Activated CD4-positive, alpha-beta T cell treated with anti-CD3 and anti-CD28 coated beads, Interleukin-2, amount 10 ng/mL, durations not matched to agents 24 days and 14 days (primary cell): Measurements from ENCODE around the gene CCT5. TPM values are rescaled to one million over a fixed set of nuclear protein-coding genes. Genes with fewer than 3 reads are reported as not detected.
"Not testable (repeated sequence)": the region's sequence is repeated elsewhere in the genome, so short reads cannot be mapped to it uniquely, and the experiment has no call there.

Source experiments
- DNase-seq: peaks from one replicate; pipeline ENCODE4 v3.0.0; 2022
- H3K27ac Mint-ChIP-seq: one replicate; pipeline ENCODE4 v1.8.0; 2022; ENCODE audit warnings: mild to moderate bottlenecking, mixed read lengths
- H3K27me3 Mint-ChIP-seq: one replicate; pipeline ENCODE4 v1.8.0; 2022; ENCODE audit warnings: mixed read lengths
- H3K36me3 Mint-ChIP-seq: one replicate; pipeline ENCODE4 v1.8.0; 2022; ENCODE audit warnings: low read depth, mild to moderate bottlenecking, mixed read lengths
- H3K4me1 Mint-ChIP-seq: one replicate; pipeline ENCODE4 v1.8.0; 2021; ENCODE audit warnings: mixed read lengths
- H3K4me3 Mint-ChIP-seq: one replicate; pipeline ENCODE4 v1.8.0; 2022; ENCODE audit warnings: mild to moderate bottlenecking, moderate library complexity, mixed read lengths
- H3K9me3 Mint-ChIP-seq: one replicate; pipeline ENCODE4 v1.8.0; 2021; ENCODE audit warnings: mixed read lengths
- intact Hi-C: fragments of 100-400 bp; cut with micrococcal nuclease; formaldehyde crosslinking; loops from one replicate; pipeline ENCODE4 v1.15.1; 2023
- total RNA-seq: library from RNA; stranded (reverse); gene quantifications from 2 replicates; pipeline ENCODE4 v1.2.3, GENCODE V29; 2022

Gene CCT5
- total RNA-seq, 1 donor from 2014 or later: 566 TPM

DNA sequence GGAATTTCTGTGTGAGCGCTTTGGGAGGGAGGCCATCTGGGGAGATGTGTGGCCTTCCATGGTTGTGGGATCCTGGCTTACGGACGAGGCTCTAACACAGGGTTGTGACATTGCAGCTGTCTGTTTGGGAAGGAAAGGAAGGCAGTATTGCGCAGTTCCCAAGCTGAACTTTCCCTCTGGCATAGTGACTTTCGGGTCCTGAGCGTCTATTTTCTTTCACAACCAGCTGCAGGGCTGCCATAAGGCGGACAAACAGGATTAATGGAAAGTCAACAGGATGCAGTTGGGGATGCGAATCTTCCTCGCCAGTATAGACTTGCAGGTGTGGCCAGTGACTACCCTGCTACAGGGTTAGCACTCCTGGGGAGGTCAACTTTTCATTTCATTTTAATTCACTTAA, 25.9 kb downstream of the CCT5 start:
- Mint-ChIP-seq H3K27ac (no peak overlapping the region), H3K9me3 (no peaks in the 10 kb centered on the region), H3K4me3 (no peak overlapping the region), H3K4me1 (peaks cover 17% of the 10 kb centered on the region), H3K36me3 (no peaks in the 10 kb centered on the region), H3K27me3 (peaks cover 17% of the 10 kb centered on the region)
- intact Hi-C loops: no loop called here
- DNase-seq: no peak

DNA sequence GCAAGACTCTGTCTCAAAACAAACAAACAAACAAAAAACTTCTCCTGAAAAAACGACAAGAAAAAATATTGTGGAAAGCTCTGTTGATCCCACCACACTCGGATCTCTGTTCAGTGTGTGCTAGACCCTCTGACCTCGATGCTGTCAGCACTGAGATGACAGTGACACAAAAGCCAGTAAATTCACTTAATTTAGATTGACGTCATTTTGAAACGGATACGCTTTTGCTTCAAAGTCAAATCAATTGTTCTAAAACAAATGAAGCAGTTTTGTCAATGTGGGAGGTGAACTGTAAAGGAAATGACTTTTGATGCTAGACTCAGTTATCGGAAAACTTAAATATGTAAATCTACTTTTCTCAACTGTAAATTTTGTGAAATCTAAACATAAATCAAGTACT, 26.6 kb downstream of the CCT5 start:
- Mint-ChIP-seq H3K27ac (no peak overlapping the region), H3K4me1 (peaks cover 17% of the 10 kb centered on the region), H3K4me3 (no peak overlapping the region), H3K36me3 (no peaks in the 10 kb centered on the region), H3K9me3 (no peaks in the 10 kb centered on the region), H3K27me3 (peaks cover 14% of the 10 kb centered on the region)
- intact Hi-C loops: no loop called here
- no peak for DNase-seq

DNA sequence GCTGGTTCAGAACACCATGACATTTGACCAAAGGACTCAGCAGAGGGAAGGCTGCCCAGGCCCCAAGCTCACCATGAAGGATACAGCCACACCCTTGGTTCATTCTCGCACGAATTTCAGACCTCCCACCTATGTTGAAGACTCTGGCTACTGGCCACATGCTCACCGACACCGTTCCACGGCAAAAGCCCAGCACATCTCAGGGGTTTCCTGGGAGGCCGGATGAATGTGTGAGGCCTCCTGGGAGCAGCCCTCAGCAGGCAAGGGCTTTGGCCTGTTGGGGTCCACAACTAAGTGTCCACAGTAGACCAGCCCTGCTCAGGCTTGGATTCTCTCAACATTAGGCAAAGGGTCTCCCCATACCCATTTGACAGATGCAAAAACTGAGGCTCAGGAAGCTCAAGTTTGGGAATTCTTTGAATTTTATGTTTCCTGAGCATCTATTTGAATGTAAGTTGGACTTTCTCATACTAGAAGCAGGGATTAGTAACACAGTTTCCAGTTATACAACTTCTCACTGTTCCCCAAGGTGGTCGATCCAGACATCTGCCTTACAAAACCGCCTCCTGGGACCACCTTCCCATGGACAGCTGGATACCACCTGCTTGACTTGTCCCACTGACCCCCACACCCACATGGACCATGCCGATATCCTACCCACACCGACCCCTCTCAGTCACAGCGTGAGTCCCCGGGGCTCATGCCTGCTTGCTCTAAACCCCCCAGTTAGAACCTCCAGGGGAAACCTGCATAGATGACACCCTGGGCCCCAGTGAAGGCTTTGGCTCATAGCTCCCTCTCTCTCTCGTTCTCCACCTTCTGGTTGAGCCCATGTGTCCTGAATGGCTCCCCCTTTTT, 27.9 kb downstream of the CCT5 start:
- H3K9me3 Mint-ChIP-seq: no peaks in the 10 kb centered on the region
- H3K4me3 Mint-ChIP-seq: no peak overlapping the region
- H3K27me3 Mint-ChIP-seq: peaks cover 14% of the 10 kb centered on the region
- intact Hi-C loops: no loop called here
- H3K27ac Mint-ChIP-seq: no peak overlapping the region
- DNase-seq: no peak
- H3K4me1 Mint-ChIP-seq: peaks cover 12% of the 10 kb centered on the region
- H3K36me3 Mint-ChIP-seq: no peaks in the 10 kb centered on the region

DNA sequence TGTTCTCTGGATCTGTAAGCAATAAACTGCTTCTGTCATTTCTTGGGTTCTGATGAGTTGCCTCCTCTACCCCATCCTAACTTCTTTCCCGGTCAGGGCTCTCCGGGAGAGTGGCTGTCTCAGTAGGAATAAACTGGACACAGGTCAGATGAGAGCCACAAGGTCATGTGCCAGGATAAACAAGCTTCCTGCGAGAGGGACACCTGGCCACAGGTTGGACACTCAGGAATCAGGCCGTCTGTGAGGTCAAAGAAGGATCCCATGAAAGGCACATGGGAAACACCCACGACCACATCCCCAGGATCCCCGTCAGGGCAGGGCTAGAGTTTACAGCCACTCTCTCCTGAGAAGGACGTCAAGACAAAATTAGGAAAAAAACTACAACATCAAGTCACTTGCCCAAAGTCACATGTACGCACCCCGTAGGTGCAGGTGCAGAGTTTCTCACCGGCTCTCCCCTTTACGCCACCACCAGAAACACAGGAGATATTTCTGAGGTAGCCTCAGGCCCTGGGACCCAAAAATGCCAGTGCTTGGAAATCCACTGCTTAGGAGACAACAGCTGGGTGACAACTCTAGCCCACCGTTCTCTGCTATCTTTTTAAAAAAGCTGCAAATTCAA, 28.7 kb downstream of the CCT5 start:
- H3K27ac Mint-ChIP-seq: no peak overlapping the region
- H3K9me3 Mint-ChIP-seq: no peaks in the 10 kb centered on the region
- intact Hi-C loops: no loop called here
- H3K4me3 Mint-ChIP-seq: no peak overlapping the region
- H3K4me1 Mint-ChIP-seq: peaks cover 13% of the 10 kb centered on the region
- DNase-seq: no peak
- H3K36me3 Mint-ChIP-seq: no peaks in the 10 kb centered on the region
- peaks cover 14% of the 10 kb centered on the region for H3K27me3 Mint-ChIP-seq

DNA sequence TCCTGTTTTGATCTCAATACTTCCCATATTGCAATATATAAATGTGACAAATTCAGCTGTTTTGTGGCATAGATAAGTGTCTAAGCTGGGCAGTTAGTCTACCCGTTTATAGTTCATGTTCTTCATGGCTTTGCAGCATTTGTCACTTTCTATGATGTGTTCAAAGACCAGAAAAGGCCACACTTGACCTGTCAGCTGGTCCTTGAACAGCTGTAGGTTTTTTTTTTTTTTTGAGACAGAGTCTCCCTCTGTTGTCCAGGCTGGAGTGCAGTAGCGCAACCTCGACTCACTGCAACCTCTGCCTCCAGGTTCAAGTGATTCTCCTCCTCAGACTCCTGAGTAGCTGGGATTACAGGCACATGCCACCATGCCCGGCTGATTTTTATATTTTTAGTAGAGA, 29.2 kb downstream of the CCT5 start:
- Mint-ChIP-seq H3K4me3 (no peak overlapping the region), H3K27ac (no peak overlapping the region), H3K4me1 (peaks cover 15% of the 10 kb centered on the region), H3K36me3 (no peaks in the 10 kb centered on the region), H3K9me3 (no peaks in the 10 kb centered on the region), H3K27me3 (peaks cover 13% of the 10 kb centered on the region)
- intact Hi-C loops: no loop called here
- DNase-seq: no peak

DNA sequence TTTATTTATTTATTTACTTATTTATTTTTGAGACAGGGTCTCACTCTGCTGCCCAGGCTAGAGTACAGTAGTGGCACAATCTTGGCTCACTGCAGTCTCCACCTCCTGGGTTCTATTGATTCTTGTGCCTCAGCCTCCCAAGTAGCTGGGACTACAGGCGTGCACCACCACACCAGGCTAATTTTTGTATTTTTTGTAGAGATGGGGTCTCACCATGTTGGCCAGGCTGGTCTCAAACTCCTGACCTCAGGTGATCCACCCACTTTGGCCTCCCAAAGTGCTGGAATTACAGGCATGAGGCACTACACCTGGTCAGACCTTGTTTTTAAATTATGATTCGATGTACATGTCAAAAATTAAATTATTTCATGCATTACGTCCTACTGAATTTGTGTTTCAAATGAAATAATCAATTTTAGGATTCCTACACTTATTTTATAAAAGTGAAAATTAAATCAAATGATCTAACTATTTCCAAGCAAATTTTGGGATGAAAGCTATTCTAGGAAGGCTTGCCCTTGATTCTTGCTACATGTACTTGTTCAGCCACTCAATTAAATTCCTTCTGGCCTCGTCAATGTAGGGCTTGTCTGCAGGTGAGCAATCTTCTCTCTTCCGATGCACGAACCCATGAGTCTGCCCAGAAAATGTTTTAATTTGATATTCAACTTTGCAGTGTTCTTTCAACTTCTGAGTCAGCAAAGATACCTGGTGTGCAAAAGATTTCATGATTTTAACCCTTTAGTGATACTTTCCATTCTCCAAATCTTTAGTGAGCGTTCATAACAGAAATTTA, 30.0 kb downstream of the CCT5 start:
- peaks cover 14% of the 10 kb centered on the region for H3K4me1 Mint-ChIP-seq
- H3K4me3 Mint-ChIP-seq: no peak overlapping the region
- intact Hi-C loops: loop anchor here (5.0 kb wide), 1 partner anchor 162 kb away; the partner anchor contains the start of gene ROPN1L
- DNase-seq: no peak
- no peaks in the 10 kb centered on the region for H3K36me3 Mint-ChIP-seq
- no peaks in the 10 kb centered on the region for H3K9me3 Mint-ChIP-seq
- H3K27me3 Mint-ChIP-seq: peaks cover 13% of the 10 kb centered on the region
- H3K27ac Mint-ChIP-seq: no peak overlapping the region

DNA sequence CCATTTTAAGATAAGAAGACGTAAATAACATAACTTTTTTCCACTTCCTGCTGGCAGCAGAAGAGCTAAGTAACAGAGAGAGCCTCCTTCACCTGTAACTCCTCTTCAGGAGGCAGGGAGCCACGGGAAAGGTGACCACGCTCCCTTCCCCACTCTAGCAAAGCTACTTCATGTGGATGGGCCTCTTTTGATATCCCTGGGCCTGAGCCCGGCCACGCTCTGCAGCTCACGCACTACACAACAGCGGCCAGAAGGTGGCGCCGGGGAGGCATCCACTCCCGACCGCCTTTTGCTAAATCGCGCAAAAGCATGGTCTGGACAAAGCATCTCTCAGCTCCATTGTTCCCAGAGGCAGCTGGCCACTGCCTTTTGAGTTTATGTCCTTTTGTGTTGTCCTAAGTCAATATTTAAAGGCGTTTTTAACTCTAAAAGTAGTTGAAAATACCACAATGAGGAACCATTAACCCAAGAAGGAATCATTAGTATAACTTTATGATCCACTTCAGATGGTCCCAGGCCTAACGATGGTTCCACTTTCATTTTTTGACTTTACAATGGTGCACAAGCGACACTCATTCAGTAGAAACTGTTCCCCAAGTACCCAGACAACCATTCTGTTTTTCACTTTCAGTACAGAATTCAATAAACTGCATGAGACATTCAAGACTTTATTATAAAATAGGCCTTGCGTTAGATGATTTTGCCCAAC, 34.0 kb downstream of the CCT5 start:
- H3K36me3 Mint-ChIP-seq: no peaks in the 10 kb centered on the region
- DNase-seq: peak; percentile 93
- H3K27ac Mint-ChIP-seq: no peak overlapping the region
- H3K27me3 Mint-ChIP-seq: peaks cover 2% of the 10 kb centered on the region
- H3K4me3 Mint-ChIP-seq: no peak overlapping the region
- intact Hi-C loops: loop anchor here (1.0 to 5.0 kb wide), 4 partner anchors 80 to 344 kb away; partner anchors contain the start of gene ROPN1L
- peaks cover 7% of the 10 kb centered on the region for H3K4me1 Mint-ChIP-seq
- no peaks in the 10 kb centered on the region for H3K9me3 Mint-ChIP-seq

DNA sequence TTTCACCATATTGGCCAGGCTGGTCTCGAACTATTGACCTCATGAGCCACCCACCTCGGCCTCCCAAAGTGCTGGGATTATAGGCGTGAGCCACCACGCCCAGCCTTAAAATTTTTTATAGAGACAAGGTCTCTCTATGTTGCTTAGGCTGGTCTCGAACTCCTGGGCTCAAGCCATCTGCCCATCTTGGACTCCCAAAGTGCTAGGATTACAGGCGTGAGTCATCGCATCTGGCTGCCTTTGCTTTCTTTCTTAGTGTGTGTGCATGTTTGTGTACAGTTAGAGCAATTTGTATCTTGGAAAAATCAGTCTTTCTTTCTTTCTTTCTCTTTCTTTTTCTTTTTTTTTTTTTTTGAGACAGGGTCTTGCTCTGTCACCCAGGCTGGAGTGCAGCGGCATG, 35.3 kb downstream of the CCT5 start:
- not testable (repeated sequence) for H3K4me1 Mint-ChIP-seq, H3K9me3 Mint-ChIP-seq, DNase-seq, H3K36me3 Mint-ChIP-seq, H3K27me3 Mint-ChIP-seq, H3K27ac Mint-ChIP-seq, H3K4me3 Mint-ChIP-seq
- intact Hi-C loops: loop anchor here (2.0 kb wide), 1 partner anchor 139 kb away; no protein-coding TSS in a partner anchor

DNA sequence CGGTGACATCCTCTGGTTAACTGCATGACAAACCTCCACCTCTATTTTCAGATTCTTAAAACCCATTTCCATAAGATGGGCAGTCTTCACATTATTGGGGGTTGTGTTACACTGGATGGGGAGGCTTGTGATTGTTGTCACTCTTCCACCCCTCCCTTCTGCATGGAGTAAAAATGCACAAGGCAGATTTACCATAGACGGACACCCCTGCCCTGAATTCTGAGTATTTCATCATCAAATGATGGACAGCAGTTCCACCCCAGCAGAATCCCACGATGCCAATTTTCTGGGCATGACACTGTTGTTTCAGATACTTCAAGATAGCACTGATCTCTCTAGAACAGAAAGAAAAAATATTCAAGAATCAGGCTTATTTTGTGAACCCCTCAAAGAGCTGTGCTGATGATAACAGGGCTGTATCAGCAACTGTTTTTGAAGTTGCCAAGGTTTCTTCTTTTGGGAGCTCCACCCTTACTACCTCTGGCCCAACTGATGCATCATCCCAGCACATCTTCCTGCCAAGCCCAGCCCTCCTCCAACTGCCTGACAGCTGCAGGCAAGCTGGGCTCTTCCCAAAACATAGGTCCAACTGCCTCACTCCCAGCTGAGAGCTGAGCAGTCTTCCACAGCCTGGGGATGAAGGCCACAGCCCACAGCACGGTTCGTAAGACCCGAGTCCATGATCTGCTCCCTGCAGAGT, 36.2 kb downstream of the CCT5 start:
- DNase-seq: no peak
- H3K27ac Mint-ChIP-seq: no peak overlapping the region
- no peaks in the 10 kb centered on the region for H3K27me3 Mint-ChIP-seq
- no peaks in the 10 kb centered on the region for H3K9me3 Mint-ChIP-seq
- peaks cover 7% of the 10 kb centered on the region for H3K4me1 Mint-ChIP-seq
- no peak overlapping the region for H3K4me3 Mint-ChIP-seq
- H3K36me3 Mint-ChIP-seq: no peaks in the 10 kb centered on the region
- intact Hi-C loops: no loop called here

DNA sequence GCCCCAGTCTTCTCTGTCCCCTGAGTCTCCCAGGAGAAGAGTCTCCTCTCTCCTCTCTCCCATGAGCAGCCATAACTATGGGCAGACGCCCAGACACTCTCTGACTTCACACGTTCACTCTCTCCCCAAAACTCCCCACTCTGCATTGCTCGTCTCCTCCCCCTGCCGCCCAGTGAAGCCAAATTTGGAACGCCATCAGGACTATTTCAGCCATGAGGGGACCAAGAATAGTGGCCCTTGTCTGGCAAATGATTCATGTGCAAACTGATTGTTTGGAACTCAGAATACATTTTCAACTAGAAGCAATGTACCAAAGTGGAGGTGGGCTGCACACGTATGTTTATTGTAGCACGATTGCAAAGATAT, 36.8 kb downstream of the CCT5 start:
- H3K4me1 Mint-ChIP-seq: peaks cover 7% of the 10 kb centered on the region
- intact Hi-C loops: no loop called here
- no peak for DNase-seq
- H3K9me3 Mint-ChIP-seq: no peaks in the 10 kb centered on the region
- H3K36me3 Mint-ChIP-seq: no peaks in the 10 kb centered on the region
- H3K27ac Mint-ChIP-seq: no peak overlapping the region
- no peak overlapping the region for H3K4me3 Mint-ChIP-seq
- no peaks in the 10 kb centered on the region for H3K27me3 Mint-ChIP-seq

DNA sequence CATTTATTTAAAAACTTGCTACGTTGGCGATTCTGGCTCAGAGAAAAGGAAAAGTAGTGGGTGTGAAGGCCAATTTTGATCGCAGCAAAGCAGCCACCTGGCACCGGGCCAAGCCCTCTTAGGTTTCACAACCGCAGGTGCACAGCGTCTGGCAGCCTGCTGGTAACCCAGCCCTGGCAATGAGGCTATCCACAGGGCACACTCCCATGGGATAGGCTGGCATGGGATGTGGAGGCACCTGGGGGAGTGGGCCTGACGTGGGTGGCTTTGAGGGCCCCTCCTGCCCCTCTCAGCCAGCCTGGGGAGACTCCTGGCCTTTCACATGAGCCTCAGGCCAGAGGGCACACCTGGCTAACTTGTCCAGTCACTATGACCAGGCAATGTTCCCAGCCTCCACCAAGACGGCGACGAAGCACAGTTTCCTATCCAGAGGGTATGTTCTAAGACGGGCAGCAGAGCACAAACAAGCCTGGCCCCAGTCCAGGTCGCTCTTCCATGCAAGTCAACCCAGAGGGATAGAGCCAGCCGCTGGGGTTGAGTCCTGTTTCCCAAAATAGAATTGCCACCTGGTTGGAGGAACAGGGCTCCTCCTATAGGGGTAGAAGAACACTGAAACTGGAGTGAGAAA, 38.6 kb downstream of the CCT5 start:
- intact Hi-C loops: no loop called here
- no peak overlapping the region for H3K4me3 Mint-ChIP-seq
- H3K27ac Mint-ChIP-seq: no peak overlapping the region
- H3K27me3 Mint-ChIP-seq: peaks cover 2% of the 10 kb centered on the region
- peaks cover 5% of the 10 kb centered on the region for H3K4me1 Mint-ChIP-seq
- H3K9me3 Mint-ChIP-seq: no peaks in the 10 kb centered on the region
- no peaks in the 10 kb centered on the region for H3K36me3 Mint-ChIP-seq
- DNase-seq: peak; percentile 60

DNA sequence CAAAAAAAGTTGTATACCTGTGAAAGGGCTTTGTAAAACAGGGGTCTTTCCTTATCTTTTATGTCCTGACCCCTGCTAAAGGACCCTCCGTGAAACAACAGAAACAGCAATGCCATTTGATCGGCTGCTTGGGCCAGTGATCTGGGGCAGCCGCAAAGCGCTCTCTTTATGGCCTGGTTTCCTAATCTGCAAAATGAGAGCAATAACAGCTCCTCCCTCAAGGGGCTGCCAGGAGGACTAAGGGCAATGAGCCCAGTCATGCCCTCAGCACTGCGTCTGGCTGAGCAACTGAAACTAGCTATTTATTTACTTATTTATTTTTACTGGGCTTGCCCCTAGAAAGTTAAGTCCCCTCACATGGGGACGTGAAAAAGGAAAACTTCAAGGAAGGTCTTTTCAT, 39.3 kb downstream of the CCT5 start:
- H3K9me3 Mint-ChIP-seq: no peaks in the 10 kb centered on the region
- H3K27ac Mint-ChIP-seq: no peak overlapping the region
- H3K4me3 Mint-ChIP-seq: no peak overlapping the region
- H3K36me3 Mint-ChIP-seq: no peaks in the 10 kb centered on the region
- intact Hi-C loops: no loop called here
- H3K4me1 Mint-ChIP-seq: peaks cover under 1% of the 10 kb centered on the region
- H3K27me3 Mint-ChIP-seq: peaks cover 5% of the 10 kb centered on the region
- DNase-seq: no peak

DNA sequence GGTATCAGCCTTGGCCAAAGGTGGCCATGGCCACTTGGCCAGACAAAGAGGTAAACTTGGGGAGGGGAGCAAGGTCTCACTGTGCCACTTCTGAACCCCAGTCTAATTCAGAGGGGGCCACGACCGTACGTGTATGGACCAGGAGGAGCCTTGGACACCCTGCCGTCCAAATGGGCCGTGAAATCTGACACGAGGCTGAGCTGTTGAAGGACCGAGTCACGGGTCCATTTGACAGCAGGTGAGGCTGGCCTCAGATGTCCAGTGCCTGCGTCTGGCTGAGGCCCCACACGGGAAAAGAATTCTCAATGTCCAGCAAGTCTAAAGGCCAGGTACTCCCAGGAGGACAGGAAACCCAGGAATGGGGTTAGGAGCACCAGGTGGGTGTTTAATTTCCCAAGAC, 39.9 kb downstream of the CCT5 start:
- DNase-seq: no peak
- H3K4me1 Mint-ChIP-seq: no peaks in the 10 kb centered on the region
- intact Hi-C loops: no loop called here
- H3K27ac Mint-ChIP-seq: no peak overlapping the region
- H3K27me3 Mint-ChIP-seq: peaks cover 5% of the 10 kb centered on the region
- no peaks in the 10 kb centered on the region for H3K9me3 Mint-ChIP-seq
- H3K36me3 Mint-ChIP-seq: no peaks in the 10 kb centered on the region
- H3K4me3 Mint-ChIP-seq: no peak overlapping the region
